CD14-positive monocyte (primary cell): Measurements from ENCODE around the gene PKD1L1. TPM values are rescaled to one million over a fixed set of nuclear protein-coding genes. Genes with fewer than 3 reads are reported as not detected.

ENCODE experiments used
- DNase-seq, 3 donors: peaks; one replicate each; pipeline ENCODE4 v3.0.0-alpha.2; 2011 to 2022
- H2AFZ ChIP-seq: 2 replicates; pipeline ENCODE4 v1.6.0; 2012; ENCODE audit warnings: mild to moderate bottlenecking, low read depth, low read length, inconsistent platforms; ENCODE audit not compliant: insufficient read depth, poor library complexity, severe bottlenecking
- H3K27ac ChIP-seq, 2 donors: 1 replicate in 1 of 2; 2 replicates in 1 of 2; pipeline ENCODE4 v1.5.1; 2012 to 2013; ENCODE audit warnings: low read length in 2 of 2, control low read depth in 1 of 2, inconsistent platforms in 1 of 2, low read depth in 1 of 2, mild to moderate bottlenecking in 1 of 2
- H3K27me3 ChIP-seq, 2 donors: one replicate each; pipeline versions ENCODE4 v1.6.0 to v1.6.1; 2011 to 2013; ENCODE audit warnings: low read length in 2 of 2; ENCODE audit not compliant: control insufficient read depth in 2 of 2, insufficient read depth in 2 of 2
- H3K36me3 ChIP-seq, 2 donors: replicated peaks in 1 of 2; 1 replicate in 1 of 2; 2 replicates in 1 of 2; pipeline versions ENCODE4 v1.5.1 to v1.6.1; 2012 to 2013; ENCODE audit warnings: low read length in 2 of 2, control low read depth in 1 of 2, inconsistent platforms in 1 of 2, mild to moderate bottlenecking in 1 of 2; ENCODE audit not compliant: insufficient read depth in 2 of 2, control insufficient read depth in 1 of 2
- H3K4me1 ChIP-seq, 2 donors: 1 replicate in 1 of 2; 2 replicates in 1 of 2; pipeline versions ENCODE4 v1.5.1 to v1.6.1; 2012 to 2013; ENCODE audit warnings: low read length in 2 of 2, control low read depth in 1 of 2, inconsistent platforms in 1 of 2, mild to moderate bottlenecking in 1 of 2, moderate library complexity in 1 of 2; ENCODE audit not compliant: insufficient read depth in 2 of 2, control insufficient read depth in 1 of 2
- H3K4me2 ChIP-seq: replicated peaks from 2 replicates; pipeline ENCODE3; 2012; ENCODE audit warnings: low read length, moderate library complexity, mild to moderate bottlenecking; ENCODE audit not compliant: poor library complexity, severe bottlenecking; ENCODE audit errors: extremely low read depth
- H3K4me3 ChIP-seq, 3 experiments: fragments of 200-600 bp in 1 of 3; sonication (generic) in 1 of 3; replicated peaks in 1 of 3; 1 replicate in 2 of 3; 2 replicates in 1 of 3; pipeline ENCODE4 v1.5.1; 2011 to 2013; ENCODE audit warnings: low read length in 3 of 3, mild to moderate bottlenecking in 3 of 3, control low read depth in 2 of 3, low read depth in 2 of 3, inconsistent platforms in 1 of 3, moderate library complexity in 1 of 3
- H3K79me2 ChIP-seq: 2 replicates; pipeline ENCODE4 v1.6.0; 2012; ENCODE audit warnings: mild to moderate bottlenecking, control low read depth, inconsistent platforms, low read length, moderate library complexity; ENCODE audit not compliant: insufficient read depth
- H3K9ac ChIP-seq: 2 replicates; pipeline ENCODE4 v1.6.0; 2017; ENCODE audit warnings: low read length, mild to moderate bottlenecking; ENCODE audit not compliant: insufficient read depth, poor library complexity, severe bottlenecking
- H3K9me3 ChIP-seq, 2 donors: replicated peaks in 1 of 2; 1 replicate in 1 of 2; 2 replicates in 1 of 2; pipeline versions ENCODE4 v1.5.1 to v1.6.1; 2012 to 2013; ENCODE audit warnings: low read length in 2 of 2, control low read depth in 1 of 2; ENCODE audit not compliant: control insufficient read depth in 1 of 2, insufficient read depth in 1 of 2
- H4K20me1 ChIP-seq: 2 replicates; pipeline ENCODE4 v1.6.0; 2012; ENCODE audit warnings: mild to moderate bottlenecking, low read length, control low read depth, moderate library complexity; ENCODE audit not compliant: insufficient read depth
- H3K27ac Mint-ChIP-seq, 7 donors: one replicate each; pipeline ENCODE4 v1.8.0; 2020; ENCODE audit warnings: mild to moderate bottlenecking in 7 of 7, mixed read lengths in 7 of 7, moderate library complexity in 6 of 7, inconsistent platforms in 2 of 7
- H3K27me3 Mint-ChIP-seq, 3 donors: one replicate each; pipeline ENCODE4 v1.8.0; 2021 to 2022; ENCODE audit warnings: low read depth in 3 of 3, mild to moderate bottlenecking in 3 of 3, mixed read lengths in 3 of 3, moderate library complexity in 3 of 3, inconsistent platforms in 1 of 3
- H3K36me3 Mint-ChIP-seq, 2 donors: one replicate each; pipeline ENCODE4 v1.8.0; 2020; ENCODE audit warnings: mixed read lengths in 2 of 2, inconsistent platforms in 1 of 2, mild to moderate bottlenecking in 1 of 2
- H3K4me1 Mint-ChIP-seq: one replicate; pipeline ENCODE4 v1.8.0; 2020; ENCODE audit warnings: mild to moderate bottlenecking, mixed read lengths
- H3K4me3 Mint-ChIP-seq, 2 donors: one replicate each; pipeline ENCODE4 v1.8.0; 2020; ENCODE audit warnings: mild to moderate bottlenecking in 2 of 2, mixed read lengths in 2 of 2, moderate library complexity in 1 of 2
- H3K9me3 Mint-ChIP-seq, 7 donors: one replicate each; pipeline ENCODE4 v1.8.0; 2020 to 2022; ENCODE audit warnings: mixed read lengths in 7 of 7, mild to moderate bottlenecking in 6 of 7, moderate library complexity in 6 of 7, inconsistent platforms in 2 of 7
- CTCF ChIP-seq: fragments of 200-600 bp; IDR thresholded peaks from one replicate; pipeline ENCODE4 v1.8.0; 2022; ENCODE audit warnings: antibody characterized with exemption, mild to moderate bottlenecking
- WGBS: methylation state at CpG from one replicate; pipeline ENCODE4 v1.1.5; 2013; ENCODE audit warnings: missing lambda C conversion rate; ENCODE audit not compliant: insufficient coverage; 5-methylcytosine and 5-hydroxymethylcytosine counted together
- intact Hi-C, 2 donors: fragments of 100-400 bp; cut with micrococcal nuclease; formaldehyde crosslinking; loops; one replicate each; pipeline versions ENCODE4 v1.15.0 to v1.15.1; 2023
- polyA plus RNA-seq, 3 donors: library from polyadenylated mRNA; depleted of rRNA in 1 of 3; unstranded in 2 of 3; stranded (reverse) in 1 of 3; fragments of 300-500 nt in 2 of 3; fragments of >200 nt in 1 of 3; fragmentation: Illumina TruSeq in 2 of 3; gene quantifications; 1 replicate in 2 of 3; 2 replicates in 1 of 3; pipeline ENCODE4 v1.2.3, GENCODE V29; 2012 to 2021

PKD1L1 gene
- polyA plus RNA-seq, 3 donors, result 0.19 TPM; not detected in 2

DNA sequence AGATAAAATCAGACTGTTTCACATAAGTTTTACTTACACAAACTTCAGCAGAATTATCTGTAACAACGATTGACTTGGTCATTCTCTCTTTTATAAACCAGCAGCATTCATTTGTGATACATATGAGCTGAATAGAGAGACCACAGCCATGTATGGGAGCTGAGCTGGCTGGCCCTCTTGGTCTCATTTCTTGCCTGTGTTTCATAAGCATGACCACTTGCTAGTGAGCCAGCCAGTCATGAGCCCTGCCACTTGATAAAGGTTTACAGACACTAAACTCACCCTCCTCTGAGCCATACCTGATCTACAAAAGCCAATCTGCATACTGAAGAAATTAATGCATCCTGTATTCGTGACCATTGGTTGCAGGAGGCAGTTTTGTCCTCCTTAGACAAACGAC, 82.1 kb downstream of the PKD1L1 start:
- Histone ChIP-seq H3K4me3 (no peak overlapping the region), H3K27ac (no peak overlapping the region), H3K4me1 (no peaks in the 10 kb centered on the region), H3K36me3 (no peaks in the 10 kb centered on the region), H3K9ac (no peak overlapping the region), H2AFZ (no peak overlapping the region), H3K9me3 (no peaks in the 10 kb centered on the region), H3K27me3 (no peaks in the 10 kb centered on the region), H4K20me1 (no peaks in the 10 kb centered on the region), H3K4me2 (no peak overlapping the region), H3K79me2 (no peaks in the 10 kb centered on the region)
- H3K4me3 Mint-ChIP-seq, result no peak overlapping the region
- no peak for TF ChIP-seq CTCF
- no peak overlapping the region for H3K27ac Mint-ChIP-seq
- peaks cover 0 to 5% (median 2%) of the 10 kb centered on the region in 3 donors for H3K27me3 Mint-ChIP-seq
- H3K36me3 Mint-ChIP-seq, result no peaks in the 10 kb centered on the region
- no peak for DNase-seq
- H3K4me1 Mint-ChIP-seq, result no peaks in the 10 kb centered on the region
- intact Hi-C loops, result no loop called here
- H3K9me3 Mint-ChIP-seq, result peaks cover 0 to 2% (median 0%) of the 10 kb centered on the region in 7 donors
- no CpG with 5 or more reads among the region's 3 CpGs for WGBS

DNA sequence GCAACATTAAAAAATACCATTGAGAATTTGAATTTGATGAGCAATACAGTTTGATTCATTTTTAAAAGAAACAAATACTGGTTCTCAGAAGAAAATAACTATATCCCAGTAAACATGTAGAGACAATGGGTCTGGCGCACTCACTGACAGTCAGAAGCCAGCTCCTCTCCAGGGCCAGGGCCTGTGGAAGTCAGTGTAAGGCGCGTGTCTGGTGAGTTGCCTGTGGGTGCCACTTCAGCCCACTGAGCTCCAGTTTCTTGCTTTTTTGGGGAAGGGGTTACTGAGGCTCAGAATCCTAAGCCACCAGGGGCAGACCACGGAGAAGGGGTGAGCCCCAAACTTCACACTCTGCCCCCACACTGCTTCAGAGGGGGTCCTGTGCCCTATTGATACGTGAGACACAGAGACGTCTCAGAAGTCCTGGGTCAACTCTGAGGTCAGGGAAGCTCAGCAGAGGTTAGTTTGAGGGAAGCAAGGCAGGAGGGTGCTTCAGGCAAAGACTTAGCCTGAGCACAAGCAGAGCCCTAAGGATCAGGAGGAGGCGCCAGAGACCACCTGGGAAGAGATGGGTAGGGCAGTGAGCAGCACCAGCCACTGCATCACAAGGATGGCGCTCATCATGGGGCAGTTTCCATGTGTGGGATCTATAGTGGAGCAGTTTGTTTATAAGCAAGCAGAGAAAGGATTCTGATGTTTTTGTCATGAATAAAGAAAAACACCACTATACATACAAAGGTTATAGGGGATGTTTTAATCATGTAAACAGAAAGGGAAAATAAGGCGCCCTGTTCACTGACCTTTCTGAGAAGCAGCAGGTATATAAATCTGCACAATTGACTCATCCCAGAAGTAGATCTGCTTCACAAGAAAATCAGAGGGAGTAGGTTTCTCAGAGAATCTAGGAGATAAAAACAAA, 95.7 kb downstream of the PKD1L1 start:
- H2AFZ ChIP-seq, result no peak overlapping the region
- Mint-ChIP-seq H3K27me3 (peaks cover 0 to 8% (median 3%) of the 10 kb centered on the region in 3 donors), H3K9me3 (no peaks in the 10 kb centered on the region), H3K36me3 (no peaks in the 10 kb centered on the region), H3K27ac (no peak overlapping the region), H3K4me1 (no peaks in the 10 kb centered on the region), H3K4me3 (no peak overlapping the region)
- no peaks in the 10 kb centered on the region for H3K27me3 ChIP-seq
- no peak overlapping the region for H3K4me3 ChIP-seq
- WGBS, result 93% methylated on average over 3 of the region's 9 CpGs
- no peaks in the 10 kb centered on the region for H3K4me1 ChIP-seq
- H3K27ac ChIP-seq, result no peak overlapping the region
- H3K79me2 ChIP-seq, result no peaks in the 10 kb centered on the region
- no peak overlapping the region for H3K4me2 ChIP-seq
- no peak for TF ChIP-seq CTCF
- H3K9me3 ChIP-seq, result no peaks in the 10 kb centered on the region
- no peaks in the 10 kb centered on the region for H4K20me1 ChIP-seq
- no peak overlapping the region for H3K9ac ChIP-seq
- DNase-seq, result no peak
- intact Hi-C loops, result no loop called here
- H3K36me3 ChIP-seq, result no peaks in the 10 kb centered on the region
